OCI-M2 (cell line): ENCODE data around the gene FAM210B.
"Not testable (repeated sequence)": the region's sequence is repeated elsewhere in the genome, so short reads cannot be mapped to it uniquely, and the experiment has no call there.

Source experiments
- DNase-seq: peaks from one replicate; lab custom pipeline; 2025; ENCODE audit not compliant: unreplicated experiment; lab: John Stamatoyannopoulos, UW

Gene FAM210B, protein sequence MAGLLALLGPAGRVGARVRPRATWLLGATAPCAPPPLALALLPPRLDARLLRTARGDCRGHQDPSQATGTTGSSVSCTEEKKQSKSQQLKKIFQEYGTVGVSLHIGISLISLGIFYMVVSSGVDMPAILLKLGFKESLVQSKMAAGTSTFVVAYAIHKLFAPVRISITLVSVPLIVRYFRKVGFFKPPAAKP

GRCh38 chr20:56358600-56359211, at the start of gene FAM210B:
TSS of gene FAM210B (plus strand) at chr20:56358974. CDS start at chr20:56359006, 32 bp downstream.
- peak; percentile 61 for DNase-seq

GRCh38 chr20:56316051-56316450, 42.7 kb upstream of the FAM210B start:
- no peak for DNase-seq

DNA sequence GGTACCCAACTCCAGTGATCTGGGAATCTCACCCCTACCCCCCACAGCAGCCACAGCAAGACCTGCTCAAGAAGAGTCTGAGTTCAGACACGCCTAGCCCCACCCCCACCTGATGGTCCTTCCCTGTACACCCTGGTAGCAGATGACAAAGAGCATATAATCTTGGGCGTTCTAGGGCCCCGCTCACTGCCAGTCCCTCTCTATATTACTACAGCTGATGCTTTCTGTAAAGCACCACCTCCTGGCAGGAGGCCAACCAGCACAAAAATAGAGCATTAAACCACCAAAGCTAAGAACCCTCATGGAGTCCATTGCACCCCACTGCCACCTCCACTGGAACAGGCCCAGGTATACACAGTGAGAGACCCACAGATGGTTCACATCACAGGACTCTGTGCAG, 42.3 kb upstream of the FAM210B start:
- DNase-seq = no peak

DNA sequence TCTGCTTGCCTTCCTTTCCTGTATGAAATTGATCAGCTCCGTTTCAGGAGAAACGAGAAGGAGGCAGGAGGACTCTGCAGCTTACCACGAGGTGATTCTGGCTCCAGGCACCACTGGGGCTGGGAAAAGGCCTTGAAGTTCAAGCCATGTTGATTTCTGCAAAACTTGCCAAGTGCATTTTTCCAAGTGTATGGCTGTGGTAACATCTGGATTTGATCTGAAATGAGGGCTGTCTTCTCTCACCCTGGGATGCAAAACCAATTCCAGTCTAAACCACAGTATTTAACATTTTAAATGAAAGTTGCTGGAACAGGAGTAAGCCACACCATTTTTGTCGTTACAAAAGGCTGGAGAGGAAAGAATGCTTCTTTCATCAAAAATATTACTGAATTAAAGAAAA, 36.1 kb upstream of the FAM210B start:
- DNase-seq = no peak

GRCh38 chr20:56323206-56323605, 35.6 kb upstream of the FAM210B start:
- no peak for DNase-seq

DNA sequence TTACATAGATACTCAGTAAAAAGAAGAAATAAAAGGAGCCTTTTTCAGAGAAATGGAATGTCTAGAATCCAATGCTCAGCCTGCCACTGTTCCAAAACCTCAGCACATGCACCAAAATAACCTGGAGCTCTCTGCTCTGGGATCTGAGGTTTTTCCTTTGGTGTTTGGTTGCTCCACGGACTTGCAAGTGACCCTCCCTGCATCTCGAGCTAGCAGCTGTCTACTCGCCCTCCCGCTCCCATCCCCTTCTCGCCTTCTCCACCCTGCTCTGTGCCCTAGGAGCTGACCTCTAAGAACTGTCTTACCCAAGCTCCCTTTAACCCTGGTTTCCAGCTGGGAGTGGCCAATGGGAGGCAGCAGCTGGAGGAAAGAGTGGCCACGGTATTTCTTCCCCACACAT, 35.1 kb upstream of the FAM210B start:
- no peak for DNase-seq

DNA sequence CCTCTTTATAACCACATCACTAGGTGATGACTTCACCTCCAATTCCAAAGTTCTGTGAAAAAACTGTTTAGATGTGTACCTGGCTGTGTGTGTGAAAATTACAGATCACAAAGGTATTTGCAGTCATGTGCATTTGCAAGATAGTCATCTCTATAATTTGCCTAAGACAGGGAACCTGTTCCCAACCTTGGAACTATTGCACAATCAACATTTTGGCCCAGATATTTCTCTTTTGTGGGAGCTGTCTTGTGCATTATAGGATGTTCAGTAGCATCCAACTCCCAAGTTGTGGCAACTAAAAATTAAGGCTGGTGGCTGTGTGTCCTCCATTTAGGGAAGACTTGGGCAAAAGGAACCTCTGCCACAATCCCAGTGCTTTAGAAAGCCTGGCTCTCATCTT, 34.0 kb upstream of the FAM210B start:
- no peak for DNase-seq

GRCh38 chr20:56328861-56329260, 29.9 kb upstream of the FAM210B start:
- no peak for DNase-seq

- not testable (repeated sequence) for DNase-seq
These were observed 22.1 kb upstream of the FAM210B start for GRCh38 chr20:56336709-56337108.

- DNase-seq = no peak
These were observed 16.0 kb upstream of the FAM210B start for GRCh38 chr20:56342783-56343182.

- no peak for DNase-seq
These were observed 14.9 kb upstream of the FAM210B start for GRCh38 chr20:56343861-56344381.

GRCh38 chr20:56345911-56346310, 12.9 kb upstream of the FAM210B start:
- no peak for DNase-seq

GRCh38 chr20:56347628-56348304, 11.0 kb upstream of the FAM210B start:
- DNase-seq = no peak

DNA sequence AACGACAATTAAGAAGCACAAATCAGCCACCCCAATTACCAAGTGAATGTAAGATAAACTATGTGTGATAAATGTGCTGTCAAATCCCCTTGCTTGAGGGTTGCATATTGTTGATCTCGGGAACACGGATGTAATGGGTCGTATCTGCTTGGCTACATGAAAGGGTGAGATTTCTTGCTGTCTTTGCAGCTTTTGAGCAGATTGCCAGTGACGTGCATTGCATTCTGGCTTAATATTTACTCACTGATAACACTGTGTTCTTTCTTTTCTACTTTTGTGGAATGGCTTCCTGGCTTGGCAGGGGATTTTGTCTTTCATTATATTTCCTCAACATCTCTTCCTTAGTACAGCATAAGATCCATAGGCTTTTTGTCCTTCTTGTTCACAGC, 10.5 kb upstream of the FAM210B start:
- no peak for DNase-seq

DNA sequence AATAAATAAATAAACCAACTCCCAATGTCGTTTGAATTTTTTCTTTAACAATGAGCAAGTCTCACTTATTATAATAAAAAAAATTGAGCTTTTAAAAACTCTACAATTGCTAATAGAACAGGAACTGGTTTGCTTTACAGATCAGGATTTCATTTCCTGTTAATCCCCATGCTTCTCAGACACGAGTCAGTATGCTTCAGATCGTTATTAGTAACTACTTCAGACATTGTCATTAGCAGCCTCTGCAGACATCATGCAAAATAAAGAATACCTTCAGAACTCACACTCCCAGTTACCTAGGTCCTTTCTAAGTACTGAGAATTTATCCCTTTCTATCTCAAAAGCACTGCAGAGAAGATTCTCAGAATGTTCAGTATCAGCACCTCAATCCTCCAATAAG, 10.0 kb upstream of the FAM210B start:
- no peak for DNase-seq

GRCh38 chr20:56350842-56351241, 7.9 kb upstream of the FAM210B start:
- DNase-seq = no peak

GRCh38 chr20:56352345-56353055, 6.3 kb upstream of the FAM210B start:
- DNase-seq = no peak

DNA sequence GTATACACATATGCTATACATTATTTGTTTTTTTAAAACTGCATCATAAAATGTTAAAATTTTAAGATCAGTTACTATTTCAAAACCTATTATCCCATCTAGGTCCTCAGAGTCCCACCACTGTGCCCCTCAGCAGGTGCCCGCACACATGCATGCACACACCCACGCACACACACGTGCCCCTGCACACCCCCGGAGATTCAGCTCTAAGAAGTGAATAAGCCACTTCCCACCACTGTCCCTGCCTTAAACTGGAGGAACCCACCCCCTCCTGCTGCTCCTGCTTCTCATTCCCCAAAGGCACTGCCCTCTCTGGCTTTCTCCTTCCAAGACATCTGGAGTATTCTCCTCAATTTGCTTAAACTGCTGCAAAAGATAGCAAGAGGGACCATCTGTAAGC, 5.4 kb upstream of the FAM210B start:
- no peak for DNase-seq

DNA sequence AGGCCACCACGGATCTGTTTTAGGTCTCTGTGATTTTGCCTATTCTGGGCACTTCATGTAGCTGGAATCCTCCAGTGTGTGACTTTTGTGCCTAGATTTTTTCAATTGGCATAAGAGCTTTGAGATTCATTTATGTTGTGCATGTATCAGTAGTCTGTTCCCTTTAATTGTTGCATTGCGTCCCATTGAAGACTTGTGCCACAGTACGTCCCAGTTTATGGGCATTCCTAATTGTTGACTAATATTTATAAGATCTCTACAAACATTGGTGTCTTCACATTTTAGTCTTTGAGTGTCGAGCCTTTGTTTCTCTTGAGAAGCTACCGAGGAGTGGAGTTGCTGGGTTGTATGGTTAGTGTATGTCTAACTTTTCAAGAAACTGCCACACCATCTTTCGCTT, 704 bp upstream of the FAM210B start:
- no peak for DNase-seq

GRCh38 chr20:56359212-56360132, 698 bp downstream of the FAM210B start:
- DNase-seq = no peak
